NCI-H2196 treated with DMSO at 0.1 percent for 48 hours (cell line): ENCODE results near the gene SNRNP35.
"Not testable (repeated sequence)": the region's sequence is repeated elsewhere in the genome, so short reads cannot be mapped to it uniquely, and the experiment has no call there.

ENCODE experiments used
- DNase-seq: peaks from one replicate; lab custom pipeline; 2025; ENCODE audit not compliant: unreplicated experiment; lab: John Stamatoyannopoulos, UW

SNRNP35 gene

DNA sequence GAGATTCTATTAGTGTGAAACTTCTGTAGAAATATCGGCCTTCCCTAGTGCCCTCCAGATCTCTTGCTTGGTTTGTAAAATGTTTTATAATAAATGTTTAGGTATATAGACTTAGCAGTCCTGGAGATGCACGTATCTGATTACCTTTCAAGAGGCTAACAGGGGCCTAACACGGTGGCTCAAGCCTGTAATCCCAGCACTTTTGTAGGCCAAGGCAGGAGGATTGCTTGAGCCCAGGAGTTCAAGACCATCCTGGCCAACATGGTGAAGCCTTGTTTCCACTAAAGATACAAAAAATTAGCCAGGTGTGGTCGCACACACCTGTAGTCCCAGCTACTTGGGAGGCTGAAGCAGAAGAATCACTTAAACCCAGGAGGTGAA, 11.6 kb upstream of the SNRNP35 start:
- DNase-seq = no peak

DNA sequence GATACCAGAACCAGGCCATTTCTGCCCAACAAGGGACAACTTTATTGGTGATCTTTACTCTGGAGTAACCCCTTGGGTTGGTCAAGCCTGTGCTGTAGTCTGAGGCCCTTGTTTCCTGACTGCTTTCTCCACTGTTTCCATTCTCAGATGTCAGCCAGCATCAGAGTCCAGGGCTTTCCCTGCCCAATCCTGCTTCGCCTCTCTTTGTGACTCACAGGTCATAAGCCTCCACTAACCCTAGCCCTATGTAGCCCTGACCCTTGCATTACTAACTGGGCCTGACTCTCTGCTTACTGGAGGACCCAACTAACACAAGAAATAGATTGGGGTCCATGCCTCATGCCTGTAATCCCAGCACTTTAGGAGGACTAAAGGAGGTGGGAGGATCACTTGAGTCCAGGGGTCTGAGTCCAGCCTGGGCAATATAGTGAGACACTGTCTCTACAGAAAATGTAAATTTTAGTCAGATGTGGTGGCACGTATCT, 8.6 kb upstream of the SNRNP35 start:
- DNase-seq = no peak

DNA sequence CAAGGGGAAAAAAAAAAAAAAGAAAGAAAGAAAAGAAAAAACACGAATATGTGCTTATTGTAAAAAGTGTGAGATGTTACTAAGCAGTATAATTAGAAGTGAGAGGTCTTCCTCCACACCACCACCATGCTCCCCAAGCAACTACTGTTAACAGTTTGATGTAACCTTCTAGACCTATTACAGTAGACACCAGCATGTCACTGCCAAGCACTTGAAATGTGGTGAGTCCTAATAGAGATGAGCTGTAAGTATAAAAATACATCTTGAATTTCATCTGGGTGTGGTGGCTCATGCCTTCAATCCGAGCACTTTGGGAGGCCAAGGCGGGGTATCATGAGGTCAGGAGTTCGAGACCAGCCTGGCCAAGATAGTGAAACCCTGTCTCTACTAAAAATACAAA, 8.1 kb upstream of the SNRNP35 start:
- DNase-seq = no peak

DNA sequence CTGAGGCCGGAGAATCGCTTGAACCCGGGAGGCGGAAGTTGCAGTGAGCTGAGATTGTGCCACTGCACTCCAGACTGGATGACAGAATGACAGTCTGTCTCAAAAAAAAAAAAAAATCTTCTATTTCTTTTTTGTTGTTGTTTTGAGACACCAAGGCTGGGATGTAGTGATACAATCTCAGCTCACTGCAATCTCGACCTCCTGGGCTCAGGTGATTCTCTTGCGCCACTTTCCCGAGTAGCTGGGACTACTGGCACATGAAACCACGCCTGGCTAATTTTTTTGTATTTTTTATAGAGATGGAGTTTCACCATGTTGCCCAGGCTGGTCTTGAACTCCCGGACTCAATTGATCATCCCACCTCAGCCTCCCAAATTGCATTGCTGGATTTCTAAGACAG, 7.3 kb upstream of the SNRNP35 start:
- no peak for DNase-seq

DNA sequence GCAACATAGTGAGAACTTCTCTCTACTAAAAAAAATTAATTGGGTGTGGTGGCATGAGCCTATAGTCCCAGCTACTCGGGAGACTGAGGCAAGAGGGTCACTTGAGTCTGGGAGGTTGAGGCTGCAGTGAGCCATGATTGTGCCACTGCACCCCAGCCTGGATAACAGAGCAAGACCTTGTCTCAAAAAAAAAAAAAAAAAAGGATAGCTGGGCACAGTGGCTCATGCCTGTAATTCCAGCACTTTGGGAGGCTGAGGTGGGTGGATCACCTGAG, 5.7 kb upstream of the SNRNP35 start:
- not testable (repeated sequence) for DNase-seq

DNA sequence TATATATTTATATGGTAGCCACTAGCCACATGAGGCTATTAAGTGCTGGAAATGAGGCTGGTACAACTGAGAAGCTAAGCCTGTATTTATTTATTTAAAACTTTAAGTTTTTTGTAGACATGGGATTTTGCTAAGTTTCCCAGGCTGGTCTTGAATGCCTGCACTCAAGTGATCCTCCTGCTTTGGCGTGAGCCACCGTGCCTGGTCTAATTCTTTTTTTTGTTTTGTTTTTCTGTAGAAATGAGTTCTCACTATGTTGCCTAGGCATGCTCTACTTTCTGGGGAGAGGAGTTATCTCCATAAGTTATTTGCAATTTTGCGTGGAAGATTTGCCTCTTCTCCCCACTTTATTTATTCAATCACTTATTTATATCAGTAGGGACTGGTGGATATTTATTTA, 4.8 kb upstream of the SNRNP35 start:
- no peak for DNase-seq

DNA sequence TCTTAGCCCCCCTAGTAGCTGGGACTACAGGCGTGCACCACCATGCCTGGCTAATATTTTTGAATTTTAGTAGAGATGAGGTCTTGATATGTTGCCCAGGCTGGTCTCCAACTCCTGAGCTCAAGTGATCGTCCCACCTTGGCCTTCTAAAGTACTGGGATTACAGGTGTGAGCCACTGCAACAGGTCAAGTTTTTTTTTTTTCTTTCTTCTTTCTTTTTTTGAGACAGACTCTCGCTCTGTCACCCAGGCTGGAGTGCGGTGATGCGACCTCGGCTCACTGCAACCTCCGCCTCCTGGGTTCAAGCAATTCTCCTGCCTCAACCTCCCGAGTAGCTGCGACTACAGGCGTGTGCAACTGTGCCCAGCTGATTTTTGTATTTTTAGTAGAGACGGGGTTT, 5.2 kb downstream of the SNRNP35 start:
- not testable (repeated sequence) for DNase-seq

DNA sequence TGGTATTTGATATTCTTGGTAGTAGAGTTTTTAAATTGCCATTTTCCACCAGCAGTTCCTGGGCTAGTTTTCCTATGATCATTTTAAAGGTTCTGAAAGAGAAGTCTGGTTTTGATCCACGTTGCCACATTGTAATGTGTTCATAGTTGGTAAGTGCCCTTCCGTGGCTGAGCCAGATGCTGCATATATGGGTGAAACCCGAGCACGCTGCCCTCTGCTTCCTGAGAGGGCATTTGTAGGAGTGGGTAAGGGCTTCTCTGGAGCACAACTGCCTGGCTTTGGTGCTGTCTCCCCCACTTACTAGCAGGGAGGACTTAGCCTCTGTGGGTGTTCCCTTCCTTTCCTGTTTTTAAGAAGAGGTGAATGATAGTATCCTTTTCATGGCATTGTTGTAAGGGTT, 7.1 kb downstream of the SNRNP35 start:
- DNase-seq = no peak

DNA sequence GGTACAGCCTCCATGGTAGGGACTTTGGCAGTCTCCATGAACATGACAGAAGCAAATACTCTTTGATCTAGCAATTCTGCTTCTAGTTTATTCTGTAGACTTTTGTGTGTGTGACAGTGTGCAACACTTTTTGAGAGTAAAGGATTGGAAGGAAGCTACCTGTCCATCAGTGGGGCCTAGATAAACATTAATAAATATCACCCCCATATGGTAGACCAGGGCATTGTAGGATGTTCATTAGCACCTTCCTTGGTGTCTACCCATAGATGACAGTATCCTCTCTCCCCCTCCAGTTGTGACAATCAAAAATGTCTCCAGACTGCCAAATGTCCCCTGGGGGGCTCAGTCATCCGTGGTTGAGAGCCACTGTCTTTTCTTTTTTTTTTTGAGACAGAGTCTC, 10.8 kb downstream of the SNRNP35 start:
- no peak for DNase-seq

DNA sequence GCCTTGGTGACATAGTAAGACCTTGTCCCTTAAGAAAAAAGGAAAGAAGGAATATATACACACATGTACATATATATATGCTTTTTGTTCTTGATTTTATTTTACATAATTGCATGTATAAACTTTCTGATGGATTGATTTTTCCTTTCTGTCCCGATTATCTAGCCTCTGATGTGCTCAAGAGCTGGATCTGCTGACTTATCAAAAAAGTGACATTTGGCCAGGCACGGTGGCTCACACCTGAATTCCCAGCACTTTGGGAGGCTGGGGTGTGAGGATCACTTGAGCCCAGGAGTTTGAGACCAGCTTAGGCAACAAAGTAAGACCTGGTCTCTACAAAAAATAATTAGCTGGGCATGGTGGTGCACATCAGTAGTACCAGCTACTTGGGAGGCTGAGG, 12.0 kb downstream of the SNRNP35 start:
- no peak for DNase-seq

DNA sequence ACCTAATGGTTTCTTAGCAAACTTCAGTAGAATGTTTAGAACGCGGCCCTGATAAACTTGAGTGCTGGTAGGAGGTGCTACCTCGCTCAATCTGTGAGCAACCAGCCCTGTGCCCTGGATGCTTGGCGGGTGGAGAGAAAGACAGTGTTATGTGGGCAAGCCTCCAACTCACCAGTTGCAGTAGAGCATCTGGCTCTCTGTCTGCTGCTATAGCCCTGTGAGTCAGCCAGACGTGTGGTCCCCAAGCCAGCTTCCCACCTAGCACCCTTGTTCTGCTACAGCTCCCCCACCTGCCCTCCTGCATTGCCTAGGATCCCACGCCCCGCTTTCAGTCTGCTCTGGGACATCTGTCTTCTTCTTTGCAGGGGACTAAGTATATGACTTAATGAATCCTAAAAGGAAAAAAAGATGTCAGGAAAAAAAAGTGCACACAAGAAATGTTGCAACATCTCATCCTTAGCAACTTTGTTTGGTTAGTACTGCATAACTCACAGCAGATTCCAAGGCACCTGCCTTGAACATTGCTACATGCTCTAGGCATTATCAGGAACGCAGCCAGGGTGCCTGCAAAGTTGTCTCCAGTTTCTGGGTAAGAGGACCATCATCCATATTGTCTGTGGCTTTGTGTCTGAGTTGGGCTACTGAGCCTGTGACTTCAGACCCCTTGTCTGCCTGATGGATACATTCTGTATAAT, 13.6 kb downstream of the SNRNP35 start:
- DNase-seq = no peak

DNA sequence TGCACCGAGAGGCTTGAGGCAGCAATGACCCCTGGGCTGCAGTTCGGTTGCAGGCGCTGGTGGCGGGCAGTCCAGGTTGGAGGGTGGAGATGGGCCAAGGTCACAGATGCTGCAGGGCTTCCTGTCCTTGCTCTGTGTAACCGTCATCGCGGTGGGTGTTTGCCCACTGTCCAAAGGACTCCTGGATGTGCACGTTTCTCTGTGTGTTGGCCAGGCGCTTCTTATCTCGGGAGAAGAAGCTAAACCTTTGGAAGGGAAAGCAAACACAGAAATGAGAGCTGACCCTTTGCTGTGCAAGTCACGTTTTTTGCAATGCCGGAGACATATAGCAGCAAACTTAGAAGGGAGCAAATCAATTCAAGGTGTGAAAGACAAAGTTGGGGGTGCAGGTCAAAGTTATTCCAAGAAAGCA, 14.5 kb downstream of the SNRNP35 start:
- no peak for DNase-seq

DNA sequence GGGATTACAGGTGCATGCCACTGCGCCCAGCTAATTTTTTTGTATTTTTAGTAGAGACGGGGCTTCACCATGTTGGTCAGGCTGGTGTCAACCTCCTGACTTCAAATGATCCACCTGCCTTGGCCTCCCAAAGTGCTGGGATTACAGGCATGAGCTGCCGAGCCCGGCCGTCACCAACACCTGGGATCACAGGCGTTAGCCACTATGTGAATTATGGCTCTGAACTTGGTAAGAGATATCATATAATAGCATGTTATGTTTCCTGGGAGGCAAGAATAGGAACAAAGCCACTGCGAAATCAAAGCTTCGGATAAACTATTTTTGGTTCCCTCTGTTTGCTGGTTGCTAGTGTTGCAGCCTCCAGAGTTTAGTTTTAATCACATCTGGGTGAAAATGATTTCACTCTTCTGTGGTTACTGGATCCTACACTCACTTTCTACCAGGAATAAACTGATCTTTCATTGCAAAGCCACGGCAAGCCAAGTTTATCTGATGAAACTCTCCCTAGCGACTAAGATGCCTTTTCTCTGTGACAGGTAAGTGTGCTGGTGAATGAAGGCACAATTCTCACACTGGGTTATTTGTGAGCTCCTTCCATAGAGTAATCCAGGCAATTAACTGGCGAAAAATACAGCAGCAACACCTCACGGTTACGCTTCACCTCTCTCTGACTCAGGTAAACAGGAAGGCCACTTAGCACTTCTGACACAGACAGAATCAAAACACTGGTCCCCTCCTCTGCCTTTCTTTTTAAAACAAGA, 16.7 kb downstream of the SNRNP35 start:
- no peak for DNase-seq

DNA sequence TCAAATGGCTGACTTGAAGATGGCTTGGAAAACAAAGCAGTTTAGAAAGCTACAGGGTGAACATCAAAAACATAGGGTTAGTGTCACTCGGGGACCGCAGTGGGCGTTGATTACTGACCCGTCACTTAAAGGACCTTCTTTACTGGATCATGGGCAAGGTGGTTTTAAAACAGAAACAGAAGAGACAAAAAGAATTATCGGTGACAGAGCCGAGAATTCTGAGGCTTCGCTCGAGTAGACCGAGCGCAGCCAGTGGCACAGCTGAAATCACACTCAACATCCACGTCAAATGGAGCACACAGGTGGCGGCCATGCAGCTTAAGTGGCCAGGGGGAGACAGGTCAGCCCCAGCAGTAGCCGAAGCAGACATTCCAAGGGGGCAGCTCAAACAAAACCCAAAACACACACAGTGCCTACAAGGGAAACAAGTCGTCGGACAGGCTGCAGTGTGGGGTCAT, 17.3 kb downstream of the SNRNP35 start:
- DNase-seq = no peak

DNA sequence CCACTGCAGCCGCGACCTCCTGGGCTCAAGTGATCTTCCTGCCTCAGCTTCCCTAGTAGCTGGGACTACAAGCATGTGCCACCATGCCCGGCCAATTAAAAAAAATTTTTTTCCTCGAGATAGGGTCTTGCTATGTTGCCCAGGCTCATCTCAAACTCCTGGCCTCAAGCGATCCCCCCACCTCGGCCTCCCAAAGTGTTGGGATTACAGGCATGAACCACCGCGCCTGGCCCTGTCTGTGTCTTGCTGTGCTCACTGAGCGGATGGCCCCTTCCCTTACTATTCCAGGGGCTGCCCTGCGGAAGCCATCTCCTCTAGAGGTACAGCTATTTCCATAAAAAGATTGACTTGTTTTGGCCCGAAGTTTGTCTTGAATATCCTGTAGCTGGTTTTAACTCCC, 20.1 kb downstream of the SNRNP35 start:
- no peak for DNase-seq

DNA sequence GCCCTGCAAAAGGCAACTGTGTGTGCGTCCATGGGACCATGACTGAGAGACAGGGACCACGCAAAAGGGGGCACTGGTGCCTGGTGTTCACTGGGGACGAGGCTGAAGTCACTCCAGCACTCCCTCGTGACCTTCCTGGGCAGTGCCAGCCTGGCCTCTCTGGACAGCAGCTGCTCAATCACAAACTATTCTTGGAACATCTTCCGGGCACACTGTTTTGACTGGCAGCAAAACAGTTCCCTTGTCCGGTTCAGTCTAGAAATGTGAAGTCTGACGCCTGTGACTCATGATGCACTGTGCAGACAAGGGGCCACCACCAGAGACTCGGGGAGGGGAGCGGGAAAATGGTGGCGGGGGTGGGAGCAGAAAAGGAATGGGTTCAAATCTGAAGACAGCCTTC, 20.8 kb downstream of the SNRNP35 start:
- DNase-seq = no peak

DNA sequence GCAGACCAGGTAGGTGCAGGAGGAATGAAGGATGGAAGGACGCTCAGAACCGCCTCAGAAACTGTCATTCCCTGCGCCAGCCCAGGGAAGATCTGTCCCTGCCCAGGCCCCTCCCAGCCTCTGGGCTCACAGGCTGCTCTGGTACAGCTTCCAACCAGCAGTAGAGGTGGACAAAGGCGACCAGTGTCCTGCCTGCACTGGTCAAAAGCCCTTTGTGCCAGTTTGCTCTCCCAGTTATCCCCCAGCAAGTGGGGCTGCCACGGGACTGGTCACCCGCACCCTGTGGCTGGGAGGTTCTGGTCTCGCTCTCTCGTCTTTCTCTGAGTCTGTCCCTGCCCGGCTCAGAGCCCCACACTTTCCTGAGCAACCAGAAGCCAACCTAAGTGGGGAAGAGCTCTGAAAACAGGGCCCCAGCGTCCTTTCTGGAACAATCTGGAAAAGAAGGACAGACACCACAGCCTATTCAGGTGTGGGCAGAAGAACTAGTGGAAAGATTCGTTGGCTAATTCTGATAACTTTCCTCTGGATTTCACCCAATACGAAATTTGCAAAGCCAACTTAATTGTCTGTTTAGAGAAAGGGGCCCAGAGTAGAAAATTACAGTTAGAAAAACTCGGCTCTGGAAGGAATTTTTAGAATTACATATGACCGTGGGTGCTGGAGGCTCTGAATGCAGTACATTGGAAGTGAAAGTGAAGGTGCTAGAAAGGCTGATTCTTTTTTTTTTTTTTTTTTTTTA, 21.7 kb downstream of the SNRNP35 start:
- no peak for DNase-seq

DNA sequence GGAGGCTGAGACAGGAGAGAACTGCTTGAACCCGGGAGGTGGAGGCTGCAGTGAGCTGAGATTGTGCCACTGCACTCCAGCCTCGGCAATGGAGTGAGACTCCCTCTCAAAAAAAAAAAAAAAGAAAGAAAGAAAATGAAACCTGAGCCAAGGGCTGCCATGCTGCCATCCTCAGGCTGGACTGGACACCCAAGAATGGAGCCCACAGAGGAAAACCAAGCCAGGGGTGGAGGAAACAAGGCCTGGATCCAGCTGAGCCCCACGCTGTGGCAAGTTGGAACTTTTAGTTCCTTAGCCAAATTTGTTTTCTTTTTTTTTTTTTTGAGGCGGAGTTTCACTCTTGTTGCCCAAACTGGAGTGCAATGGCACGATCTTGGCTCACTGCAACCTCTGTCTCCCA, 23.3 kb downstream of the SNRNP35 start:
- DNase-seq = not testable (repeated sequence)

DNA sequence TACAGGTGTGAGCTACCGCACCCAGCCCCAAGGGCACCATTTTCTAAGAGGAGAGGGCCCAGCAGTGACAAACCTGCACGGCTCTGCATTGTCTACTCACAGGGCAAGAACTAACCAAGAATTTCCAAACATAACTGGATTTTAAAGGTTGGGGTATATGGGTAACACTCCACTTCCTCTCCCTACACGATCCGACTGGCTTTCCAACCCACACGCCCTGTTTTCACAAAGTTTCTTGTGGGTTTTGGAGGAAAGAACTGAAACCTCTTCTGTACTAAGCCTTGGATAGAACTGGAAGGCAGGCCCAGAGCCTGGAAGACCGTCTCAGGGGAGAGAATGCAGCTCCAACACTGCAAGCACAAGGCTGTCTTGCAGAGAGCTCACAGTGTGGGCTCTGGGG, 24.9 kb downstream of the SNRNP35 start:
- no peak for DNase-seq

DNA sequence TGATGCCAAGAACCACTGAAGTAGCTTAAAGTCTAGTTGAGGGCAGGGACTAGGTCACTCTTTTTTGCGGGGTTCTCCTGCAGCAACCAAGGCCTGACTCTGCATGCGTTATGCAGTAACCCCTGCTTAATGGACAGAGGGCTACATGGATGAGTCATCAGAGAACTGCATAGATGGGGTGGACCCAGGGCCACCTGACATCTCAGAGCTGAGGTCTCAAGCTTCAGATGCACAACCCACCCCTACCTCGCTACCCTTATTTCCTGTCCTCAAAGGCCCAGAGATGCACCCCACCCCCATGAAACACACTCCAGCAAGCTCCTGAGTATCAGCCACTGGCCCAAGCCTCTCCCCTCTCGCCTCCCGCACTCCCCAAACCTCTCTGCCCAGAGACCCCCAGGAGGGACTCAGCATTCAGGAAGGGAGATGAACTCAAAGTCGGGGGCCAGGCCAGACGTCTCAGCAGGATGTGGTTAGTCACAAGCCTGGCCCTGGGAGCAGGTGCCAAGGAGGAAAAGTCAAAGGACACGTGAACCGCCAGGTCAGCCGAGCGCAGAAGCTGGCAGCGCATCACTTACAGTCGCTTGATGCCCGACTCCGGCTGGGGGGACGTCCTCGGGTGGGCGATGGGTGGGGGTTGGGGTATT, 25.8 kb downstream of the SNRNP35 start:
- DNase-seq = no peak

DNA sequence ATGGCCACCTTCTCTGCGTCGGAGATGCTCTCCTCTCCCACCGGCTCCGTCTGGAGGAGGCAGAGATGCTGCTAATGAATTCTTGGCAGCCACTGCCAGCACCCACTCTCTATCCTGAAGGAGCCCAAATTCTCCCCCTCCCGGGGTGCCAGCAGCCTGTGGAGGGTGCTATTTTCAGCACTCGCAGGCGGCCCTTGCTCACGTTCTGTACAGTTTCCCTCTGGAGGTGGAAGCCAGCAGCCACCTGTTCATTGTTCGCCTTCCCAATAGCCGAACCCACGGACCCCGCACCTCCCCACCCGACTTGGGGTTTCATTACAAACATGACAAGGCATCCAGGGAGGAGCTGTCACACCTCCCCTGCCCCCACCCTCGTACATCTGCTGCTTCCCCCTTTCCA, 27.8 kb downstream of the SNRNP35 start:
- no peak for DNase-seq

DNA sequence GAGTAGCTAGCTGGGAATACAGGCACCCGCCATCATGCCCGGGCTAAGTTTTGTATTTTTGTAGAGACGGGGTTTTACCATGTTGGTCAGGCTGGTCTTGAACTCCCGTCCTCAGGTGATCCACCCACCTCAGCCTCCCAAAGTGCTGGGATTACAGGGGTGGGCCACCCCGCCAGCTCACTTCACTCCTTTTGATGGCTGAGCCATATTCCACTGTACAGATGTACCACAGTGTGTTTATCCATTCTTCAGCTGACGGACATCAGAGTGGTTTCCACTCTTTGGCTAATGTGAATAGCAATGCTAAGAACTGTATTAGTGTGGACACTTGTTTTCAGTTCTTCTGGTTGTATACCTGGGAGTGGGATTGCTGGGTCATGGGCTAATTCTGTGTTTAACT, 29.5 kb downstream of the SNRNP35 start:
- no peak for DNase-seq
